HG02763 (cell line): ENCODE measurements around the gene IQCB1.
"Not testable (repeated sequence)": the region's sequence is repeated elsewhere in the genome, so short reads cannot be mapped to it uniquely, and the experiment has no call there.

Source experiments
- ATAC-seq: cut with Tn5 transposase; IDR thresholded peaks from one replicate; pipeline ENCODE4 v1.9.1; 2021; ENCODE audit warnings: mild to moderate bottlenecking, moderate library complexity; ENCODE audit not compliant: unreplicated experiment

The IQCB1 gene

GRCh38 chr3:121749276-121750086, 85.4 kb downstream of the IQCB1 start, which contains the start of gene GOLGB1:
Gene GOLGB1 (minus strand): TSS chr3:121749741. CDS start chr3:121730971, 18,770 bp downstream.
- ATAC-seq, result peak; percentile 97

DNA sequence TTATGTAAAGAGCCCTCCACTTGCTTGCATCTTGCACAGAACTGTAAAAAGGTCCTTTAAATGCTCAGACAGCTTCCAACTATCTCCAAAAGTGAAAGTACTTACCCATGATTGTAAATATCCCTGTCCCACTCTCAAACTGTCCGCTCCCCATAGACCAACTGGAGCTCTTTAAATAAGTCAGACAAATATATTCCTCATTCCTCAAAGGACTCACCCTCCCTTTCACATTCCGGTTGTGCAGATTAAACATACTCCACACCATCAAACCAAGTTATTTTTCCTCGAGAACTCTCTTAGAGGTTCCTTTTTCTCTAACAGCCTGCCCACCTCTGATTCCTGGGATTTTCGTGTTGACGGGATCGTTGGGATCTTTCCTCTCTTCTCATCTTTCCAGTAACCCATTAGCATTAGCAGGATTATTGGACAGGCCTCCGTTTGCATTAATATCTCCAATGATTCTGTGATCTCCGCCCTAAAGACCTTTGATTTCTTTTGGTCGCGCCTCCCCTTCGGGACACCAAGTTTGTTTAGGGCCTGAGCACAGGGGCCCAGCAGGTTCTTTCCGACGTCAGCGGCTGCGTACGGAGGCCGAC, 86.1 kb downstream of the IQCB1 start:
- peak; percentile 5 for ATAC-seq

DNA sequence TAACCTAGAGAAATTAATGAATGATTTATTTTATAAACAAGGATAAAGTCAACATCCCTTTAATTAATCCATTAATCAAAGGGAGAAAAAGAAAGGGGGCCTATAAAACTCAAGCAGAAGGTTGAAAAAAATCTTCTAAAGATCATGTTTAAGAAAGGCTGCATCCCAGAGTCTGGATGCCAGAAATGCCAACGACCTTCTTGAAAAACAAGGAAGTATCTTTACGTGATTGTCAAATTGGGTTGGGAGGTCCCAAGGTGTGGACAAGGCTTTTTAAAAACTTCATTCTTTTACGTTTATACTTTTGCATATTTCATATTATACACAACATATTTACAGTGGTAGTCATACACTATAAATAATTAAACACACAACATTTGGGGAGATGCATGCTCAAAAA, 86.9 kb downstream of the IQCB1 start:
- no peak for ATAC-seq

DNA sequence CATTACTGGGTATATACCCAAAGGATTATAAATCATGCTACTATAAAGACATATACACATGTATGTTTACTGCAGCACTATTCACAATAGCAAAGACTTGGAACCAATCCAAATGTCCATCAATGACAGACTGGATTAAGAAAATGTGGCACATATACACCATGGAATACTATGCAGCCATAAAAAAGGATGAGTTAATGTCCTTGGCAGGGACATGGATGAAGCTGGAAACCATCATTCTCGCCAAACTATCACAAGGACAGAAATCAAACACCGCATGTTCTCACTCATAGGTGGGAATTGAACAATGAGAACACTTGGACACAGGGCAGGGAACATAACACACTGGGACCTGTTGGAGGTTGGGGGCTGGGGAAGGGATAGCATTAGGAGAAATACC, 91.8 kb downstream of the IQCB1 start:
- not testable (repeated sequence) for ATAC-seq

- ATAC-seq, result no peak
These were observed 94.0 kb downstream of the IQCB1 start for GRCh38 chr3:121740896-121741295.

DNA sequence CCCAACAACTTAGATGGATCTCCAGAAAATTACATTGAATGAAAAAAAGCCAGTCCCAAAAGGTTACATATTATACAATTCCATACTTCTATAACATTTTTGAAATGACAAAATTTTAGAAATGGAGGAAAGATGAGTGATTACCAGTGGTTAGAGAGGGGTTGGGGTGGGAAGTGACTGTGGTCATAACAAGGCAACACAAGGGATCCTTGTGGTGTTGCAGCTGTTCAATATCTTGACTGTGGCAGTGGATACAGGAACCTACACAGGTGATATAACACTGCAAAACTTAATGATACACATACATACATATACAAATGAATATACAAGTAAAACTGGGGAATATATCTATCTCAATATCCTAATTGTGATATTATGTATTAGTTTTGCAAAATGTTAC, 95.0 kb downstream of the IQCB1 start:
- no peak for ATAC-seq

GRCh38 chr3:121737644-121738043, 97.2 kb downstream of the IQCB1 start:
- no peak for ATAC-seq

- ATAC-seq, result no peak
These were observed 98.7 kb downstream of the IQCB1 start for GRCh38 chr3:121736112-121736511.

DNA sequence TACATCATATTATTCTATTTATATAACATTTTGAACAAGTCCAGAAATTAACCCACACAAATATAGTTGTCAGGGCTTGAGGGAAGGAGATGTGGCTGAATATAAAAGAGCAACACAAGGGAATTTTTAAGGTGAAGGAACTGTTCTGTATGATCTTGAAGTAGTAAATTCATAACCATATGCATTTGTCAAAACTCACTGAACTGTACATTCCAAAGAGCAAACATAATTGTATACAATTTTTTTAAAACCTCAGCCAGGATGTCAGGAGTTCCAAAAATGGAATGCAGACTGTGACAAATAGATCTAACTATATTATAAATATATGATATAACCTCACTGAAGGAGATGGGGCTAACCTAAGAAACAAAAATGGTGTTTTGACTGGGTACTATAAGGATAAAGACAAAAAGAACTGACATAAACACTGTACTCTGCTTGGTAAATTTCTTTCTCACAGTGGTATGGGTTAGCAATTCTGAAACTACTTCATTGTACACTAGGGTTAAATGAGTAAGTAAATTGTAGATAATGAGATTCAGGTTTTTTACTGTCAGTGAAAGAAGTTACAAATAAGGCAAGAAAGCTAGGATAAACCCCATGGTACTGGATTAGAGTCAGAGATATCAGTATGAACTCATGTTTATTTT, 99.7 kb downstream of the IQCB1 start:
- peak; percentile 92 for ATAC-seq

- no peak for ATAC-seq
These were observed 103.7 kb downstream of the IQCB1 start for GRCh38 chr3:121730940-121731687.

DNA sequence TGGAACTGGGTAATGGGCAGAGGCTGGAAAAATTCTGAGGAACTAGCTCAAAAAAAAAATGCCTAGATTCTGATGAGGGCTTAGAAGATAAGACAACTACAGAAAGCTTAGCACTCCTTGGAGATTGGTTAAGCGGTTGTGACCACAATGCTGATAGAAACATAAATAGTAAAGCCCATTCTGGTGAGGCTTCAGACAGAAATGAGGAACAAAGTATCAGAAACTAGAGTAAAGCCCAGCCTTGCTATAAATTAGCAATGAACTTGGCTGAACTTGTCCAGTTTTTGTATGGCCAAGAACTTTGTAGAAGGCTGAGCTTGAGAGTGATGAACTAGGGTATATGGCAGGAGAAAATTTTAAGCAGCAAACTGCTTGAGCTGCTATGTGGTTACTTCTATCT, 110.7 kb downstream of the IQCB1 start:
- peak; percentile 87 for ATAC-seq

DNA sequence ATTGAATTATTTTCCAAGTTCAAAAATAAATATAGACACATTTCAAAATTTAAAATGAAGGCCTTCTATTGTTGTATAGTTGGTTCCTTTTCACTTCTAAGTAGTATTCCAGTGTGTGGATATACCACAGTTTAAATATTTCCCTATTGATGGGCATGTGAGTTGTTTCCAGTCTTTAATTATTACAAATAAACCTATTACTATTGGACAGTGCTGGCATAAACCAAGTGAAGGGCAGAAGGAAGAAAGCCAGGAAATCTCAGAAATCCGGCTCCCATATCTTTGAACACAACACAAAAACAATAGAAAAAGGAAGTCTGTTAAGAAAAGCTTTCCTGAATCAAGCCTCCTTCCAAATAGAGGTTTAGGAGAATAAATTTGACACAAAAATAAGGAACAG, 111.4 kb downstream of the IQCB1 start:
- ATAC-seq, result no peak

- ATAC-seq, result no peak
These were observed 112.4 kb downstream of the IQCB1 start for GRCh38 chr3:121722411-121722810.

GRCh38 chr3:121720163-121720562, 114.7 kb downstream of the IQCB1 start:
- ATAC-seq, result no peak
